H1 (cell line): ENCODE data around the gene APAF1. TPM values are rescaled to one million over a fixed set of nuclear protein-coding genes. Genes with fewer than 3 reads are reported as not detected.

Experiments used
- CTCF ChIA-PET: fragments of 300-600 bp; sonication (Branson Sonifier 250); formaldehyde crosslinking; loops from one replicate; lab custom pipeline; 2021; ENCODE audit not compliant: partially characterized antibody; lab: Charles Lee
- POLR2A ChIA-PET: fragments of 300-600 bp; sonication (Branson Sonifier 250); formaldehyde crosslinking; loops from one replicate; lab custom pipeline; 2021; ENCODE audit warnings: inconsistent platforms; ENCODE audit not compliant: partially characterized antibody; lab: Charles Lee
- DNase-seq, 2 experiments: peaks; one replicate each; pipeline versions ENCODE4 v3.0.0 to v3.0.0-alpha.2; 2010 to 2022; ENCODE audit warnings: low spot score in 2 of 2, low read depth in 1 of 2, mixed read lengths in 1 of 2
- FAIRE-seq: peaks from 2 replicates; lab custom pipeline; 2011; peaks lifted over from hg19 to GRCh38; lab: Jason Lieb, UNC
- H2AFZ ChIP-seq: 2 replicates; pipeline ENCODE4 v1.8.1; 2012; ENCODE audit warnings: low read length, inconsistent platforms
- H2AK5ac ChIP-seq: 2 replicates; pipeline ENCODE4 v1.6.1; 2013; ENCODE audit warnings: low read depth, low read length
- H2BK120ac ChIP-seq: replicated peaks from 2 replicates; pipeline ENCODE3; 2013; ENCODE audit warnings: low read depth, low read length, inconsistent platforms
- H2BK12ac ChIP-seq: 2 replicates; pipeline ENCODE4 v1.6.1; 2013; ENCODE audit warnings: low read depth, low read length
- H2BK15ac ChIP-seq: 2 replicates; pipeline ENCODE4 v1.6.1; 2013; ENCODE audit warnings: low read length
- H2BK20ac ChIP-seq: 2 replicates; pipeline ENCODE4 v1.6.1; 2013; ENCODE audit warnings: low read length
- H2BK5ac ChIP-seq: 2 replicates; pipeline ENCODE4 v1.6.1; 2013; ENCODE audit warnings: low read depth, low read length
- H3K14ac ChIP-seq: 2 replicates; pipeline ENCODE4 v1.6.1; 2013; ENCODE audit warnings: inconsistent platforms; ENCODE audit not compliant: insufficient read length
- H3K18ac ChIP-seq: 2 replicates; pipeline ENCODE4 v1.6.1; 2013; ENCODE audit warnings: low read length; ENCODE audit errors: extremely low read depth
- H3K23ac ChIP-seq: 2 replicates; pipeline ENCODE4 v1.6.1; 2013; ENCODE audit warnings: inconsistent platforms; ENCODE audit not compliant: insufficient read length
- H3K23me2 ChIP-seq: 2 replicates; pipeline ENCODE4 v1.6.1; 2013; ENCODE audit warnings: low read depth, low read length
- H3K27ac ChIP-seq: 2 replicates; pipeline ENCODE4 v1.6.1; 2011; ENCODE audit warnings: low read depth, low read length, inconsistent platforms
- H3K27me3 ChIP-seq, 4 experiments: replicated peaks in 1 of 4; 1 replicate in 1 of 4; 2 replicates in 3 of 4; pipeline versions ENCODE4 v1.6.1 to v1.8.1; 2011 to 2013; ENCODE audit warnings: low read length in 3 of 4, mild to moderate bottlenecking in 3 of 4, inconsistent platforms in 2 of 4, mixed read lengths in 2 of 4, moderate library complexity in 1 of 4; ENCODE audit not compliant: control insufficient read depth in 3 of 4, insufficient read depth in 3 of 4; ENCODE audit errors: extremely low read depth in 1 of 4
- H3K36me3 ChIP-seq, 4 experiments: 2 replicates each; pipeline versions ENCODE4 v1.6.1 to v1.8.1; 2011 to 2013; ENCODE audit warnings: mild to moderate bottlenecking in 4 of 4, low read length in 3 of 4, moderate library complexity in 2 of 4, control low read depth in 1 of 4, inconsistent platforms in 1 of 4; ENCODE audit not compliant: insufficient read depth in 4 of 4, control insufficient read depth in 2 of 4
- H3K4ac ChIP-seq: replicated peaks from 2 replicates; pipeline ENCODE3; 2013; ENCODE audit warnings: low read length, low read depth, mixed read lengths, inconsistent platforms; ENCODE audit not compliant: insufficient read length
- H3K4me1 ChIP-seq, 4 experiments: replicated peaks in 1 of 4; 1 replicate in 1 of 4; 2 replicates in 3 of 4; pipeline versions ENCODE4 v1.6.1 to v1.8.1; 2011 to 2013; ENCODE audit warnings: low read length in 3 of 4, inconsistent platforms in 2 of 4, mixed read lengths in 1 of 4; ENCODE audit not compliant: insufficient read depth in 4 of 4, control insufficient read depth in 3 of 4
- H3K4me2 ChIP-seq, 2 experiments: 2 replicates each; pipeline versions ENCODE4 v1.6.1 to v1.8.1; 2011 to 2013; ENCODE audit warnings: low read depth in 2 of 2, low read length in 2 of 2, control low read depth in 1 of 2, inconsistent platforms in 1 of 2, mild to moderate bottlenecking in 1 of 2; ENCODE audit not compliant: insufficient read depth in 1 of 2
- H3K4me3 ChIP-seq, 4 experiments: fragments of 200-600, 300-600 bp in 1 of 4; sonication (generic), shearing (Covaris generic), sonication (Bioruptor Twin) in 1 of 4; 2 replicates each; pipeline versions ENCODE4 v1.5.1 to v1.8.1; 2011 to 2016; ENCODE audit warnings: low read length in 4 of 4, low read depth in 3 of 4, control low read depth in 2 of 4, inconsistent platforms in 2 of 4, mild to moderate bottlenecking in 2 of 4, mixed read lengths in 1 of 4, moderate library complexity in 1 of 4; ENCODE audit not compliant: insufficient read depth in 2 of 4; ENCODE audit errors: extremely low read depth in 1 of 4
- H3K56ac ChIP-seq: replicated peaks from 2 replicates; pipeline ENCODE3; 2013; ENCODE audit warnings: low read depth, mild to moderate bottlenecking, mixed read lengths, low read length, inconsistent platforms; ENCODE audit not compliant: insufficient read length
- H3K79me1 ChIP-seq: 2 replicates; pipeline ENCODE4 v1.6.1; 2013; ENCODE audit warnings: low read depth, low read length, control low read depth
- H3K79me2 ChIP-seq, 2 experiments: 2 replicates each; pipeline versions ENCODE4 v1.6.1 to v1.8.1; 2012 to 2013; ENCODE audit warnings: low read length in 2 of 2, mild to moderate bottlenecking in 2 of 2, inconsistent platforms in 1 of 2; ENCODE audit not compliant: insufficient read depth in 2 of 2, control insufficient read depth in 1 of 2
- H3K9ac ChIP-seq, 4 experiments: replicated peaks in 1 of 4; 1 replicate in 1 of 4; 2 replicates in 3 of 4; pipeline versions ENCODE4 v1.6.1 to v1.8.1; 2011 to 2013; ENCODE audit warnings: low read depth in 3 of 4, low read length in 3 of 4, control low read depth in 2 of 4, mild to moderate bottlenecking in 2 of 4, moderate library complexity in 2 of 4, inconsistent platforms in 1 of 4; ENCODE audit errors: extremely low read depth in 1 of 4
- H3K9me3 ChIP-seq, 2 experiments: 2 replicates each; pipeline versions ENCODE4 v1.6.1 to v1.8.1; 2012 to 2013; ENCODE audit warnings: mild to moderate bottlenecking in 2 of 2, moderate library complexity in 2 of 2, control low read depth in 1 of 2, inconsistent platforms in 1 of 2, low read depth in 1 of 2, low read length in 1 of 2, mixed read lengths in 1 of 2; ENCODE audit not compliant: insufficient read depth in 2 of 2
- H4K20me1 ChIP-seq, 2 experiments: replicated peaks in 1 of 2; 2 replicates each; pipeline versions ENCODE3 to v1.8.1; 2011 to 2013; ENCODE audit warnings: inconsistent platforms in 2 of 2, low read length in 2 of 2, mild to moderate bottlenecking in 1 of 2; ENCODE audit not compliant: insufficient read depth in 2 of 2, control insufficient read depth in 1 of 2
- H4K5ac ChIP-seq: 2 replicates; pipeline ENCODE4 v1.6.1; 2013; ENCODE audit warnings: low read length, low read depth, mixed read lengths, inconsistent platforms; ENCODE audit not compliant: insufficient read length
- H4K8ac ChIP-seq: 2 replicates; pipeline ENCODE4 v1.8.0; 2013; ENCODE audit warnings: mild to moderate bottlenecking, moderate library complexity, low read length, inconsistent platforms; ENCODE audit not compliant: insufficient read depth; ENCODE audit errors: extremely low read depth
- H4K91ac ChIP-seq: replicated peaks from 2 replicates; pipeline ENCODE3; 2013; ENCODE audit warnings: low read length, mixed read lengths, inconsistent platforms; ENCODE audit not compliant: insufficient read length
- CHD2 ChIP-seq: IDR thresholded peaks from 2 replicates; pipeline ENCODE4 v1.6.1; 2012; ENCODE audit warnings: low read length, improper control_type of control experiment
- KDM5A ChIP-seq: fragments of 200-600 bp; IDR thresholded peaks from 2 replicates; pipeline ENCODE4 v1.7.1; 2012; ENCODE audit warnings: mild to moderate bottlenecking, low read length, inconsistent platforms, mixed read lengths
- NANOG ChIP-seq: IDR thresholded peaks from 2 replicates; pipeline ENCODE4 v1.6.1; 2011; ENCODE audit warnings: low read length, low read depth, mild to moderate bottlenecking, inconsistent platforms; ENCODE audit not compliant: insufficient read depth, poor library complexity, severe bottlenecking
- POU5F1 ChIP-seq: IDR thresholded peaks from 2 replicates; pipeline ENCODE4 v1.6.1; 2011; ENCODE audit warnings: low read depth, mild to moderate bottlenecking, low read length, moderate library complexity
- RFX5 ChIP-seq: IDR thresholded peaks from 2 replicates; pipeline ENCODE4 v1.6.1; 2011; ENCODE audit warnings: low read depth, low read length, improper control_type of control experiment, borderline replicate concordance
- WGBS, 2 experiments: shearing (Covaris generic) in 1 of 2; methylation state at CpG; one replicate each; pipeline versions ENCODE4 v1.1.6 to v1.1.7; 2013 to 2015; ENCODE audit warnings: low lambda C conversion rate in 2 of 2, mixed read lengths in 2 of 2, inconsistent platforms in 1 of 2, low coverage in 1 of 2, missing lambda C conversion rate in 1 of 2; ENCODE audit not compliant: insufficient replicate concordance in 2 of 2, insufficient coverage in 1 of 2, insufficient read length in 1 of 2; ENCODE audit errors: extremely low coverage in 1 of 2, missing lambda C conversion rate in 1 of 2; 5-methylcytosine and 5-hydroxymethylcytosine counted together
- polyA plus RNA-seq, 7 experiments: library from polyadenylated mRNA; depleted of rRNA in 3 of 7; stranded (reverse) in 5 of 7; unstranded in 2 of 7; fragments of >200 nt in 5 of 7; fragments of 200-250 nt in 2 of 7; gene quantifications; 1 replicate in 5 of 7; 2 replicates in 1 of 7; 4 replicates in 1 of 7; pipeline versions ENCODE4 v1.2.1 to v1.2.3, GENCODE V29; 2011 to 2013; ENCODE audit warnings: missing spikeins in 2 of 7, mixed read lengths in 2 of 7
- total RNA-seq: library from RNA; stranded (reverse); fragmentation: NEBNext Ultra II Directional; extraction: Animal tissue kit (Norgen Biotek cat#: 25700); gene quantifications from 2 replicates; pipeline ENCODE4 v1.2.1, GENCODE V29; 2021

Gene APAF1
- total and polyA plus RNA-seq, 2 of the 8 experiments (the other 6 are each of a cell fraction or from before 2014, with no cell fraction given): 4.7 to 22.6 TPM

DNA sequence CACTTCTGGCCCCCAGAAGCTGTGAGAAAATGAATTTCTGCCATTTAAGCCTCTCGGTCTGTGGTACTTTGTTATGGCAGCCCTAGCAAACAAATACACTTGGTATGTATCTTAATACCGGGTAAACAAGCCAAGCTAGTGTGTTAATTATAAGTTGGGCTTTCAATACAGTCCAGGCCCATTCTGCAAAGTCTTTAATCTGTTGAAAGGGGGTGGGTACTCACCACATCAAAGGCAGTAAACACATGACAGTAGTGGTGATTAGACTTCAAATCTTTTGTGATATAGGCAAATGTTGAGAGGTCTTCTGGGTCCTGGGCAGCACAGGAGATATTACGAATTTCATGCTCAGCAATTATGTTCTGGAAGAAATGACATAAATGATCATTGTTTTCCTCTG, 127.7 kb downstream of the APAF1 start:
- Histone ChIP-seq H3K23me2 (no peaks in the 10 kb centered on the region), H3K4me2 (no peak overlapping the region), H3K23ac (no peak overlapping the region), H2AK5ac (no peak overlapping the region), H2AFZ (no peak overlapping the region), H4K8ac (no peak overlapping the region), H2BK15ac (no peak overlapping the region), H3K4me1 (no peaks in the 10 kb centered on the region), H3K56ac (no peak overlapping the region), H3K9ac (no peak overlapping the region), H4K20me1 (no peaks in the 10 kb centered on the region), H3K79me1 (no peaks in the 10 kb centered on the region), H3K4me3 (no peak overlapping the region), H3K18ac (no peak overlapping the region), H3K36me3 (no peaks in the 10 kb centered on the region; a peak in 1 of 8 replicates), H3K79me2 (no peaks in the 10 kb centered on the region), H4K91ac (no peak overlapping the region), H3K27me3 (no peaks in the 10 kb centered on the region), H2BK12ac (no peak overlapping the region), H3K14ac (no peak overlapping the region), H3K4ac (no peak overlapping the region), H2BK5ac (no peak overlapping the region), H3K27ac (no peak overlapping the region), H3K9me3 (0 out of 4 replicates have a peak, but pooled peaks cover 0 to 6% of the 10 kb centered on the region in 2 experiments), H4K5ac (no peak overlapping the region), H2BK20ac (no peak overlapping the region), H2BK120ac (no peak overlapping the region)
- WGBS, 2 experiments: 96% methylated on average over 3 of the region's 3 CpGs; no CpG with 5 or more reads in 1 of the 2 experiments
- ChIA-PET POLR2A (interaction anchor here (0.6 kb wide), 1 partner anchor 249 kb away, joined by 3 read pairs; no protein-coding TSS in a partner anchor), CTCF (interaction anchor here (1.2 to 1.3 kb wide), 2 partner anchors 8 to 167 kb away, joined by 3 to 4 read pairs; no protein-coding TSS in a partner anchor)
- DNase-seq (no peak), FAIRE-seq (no peak)
- no peak for TF ChIP-seq CHD2
- no peak for TF ChIP-seq POU5F1
- no peak for TF ChIP-seq KDM5A
- TF ChIP-seq RFX5: no peak
- no peak for TF ChIP-seq NANOG
